Measurements from ENCODE around the gene SLC4A11. TPM values are rescaled to one million over a fixed set of nuclear protein-coding genes. Genes with fewer than 3 reads are reported as not detected.

The SLC4A11 gene
- total RNA-seq, 2 donors from 2014 or later, result 3.8 to 12.4 TPM

DNA sequence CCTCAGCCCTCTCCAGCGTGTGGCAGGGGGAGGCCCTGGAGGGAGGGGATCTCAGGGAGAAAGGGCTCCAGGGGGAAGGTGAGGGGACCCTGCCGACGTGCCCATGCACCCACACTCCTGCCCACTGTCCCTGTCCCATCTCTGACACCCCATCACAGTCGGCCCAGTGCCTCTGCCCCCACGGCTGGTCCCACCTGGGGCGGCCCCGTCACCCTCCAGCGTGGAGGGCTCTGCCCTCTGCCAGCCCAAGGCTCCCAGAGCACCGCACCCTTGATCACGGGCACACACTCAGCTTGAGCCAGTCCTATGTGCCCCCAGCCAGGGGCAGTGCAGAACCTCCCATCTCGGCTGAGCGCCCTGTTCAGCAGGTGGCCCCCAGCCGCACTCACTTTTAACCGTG is 9.2 kb downstream of the SLC4A11 start:
- Histone ChIP-seq H3K9ac (ENCODE audit: extremely low read depth, low read length, poor library complexity, severe bottlenecking) (no peak overlapping the region), H3K27ac (ENCODE audit: low read depth, low read length) (no peak overlapping the region), H3K4me3 (ENCODE audit: low read length) (no peak overlapping the region), H3K27me3 (ENCODE audit: control insufficient read depth, insufficient read depth, low read length, poor library complexity, severe bottlenecking) (no peaks in the 10 kb centered on the region), H3K36me3 (ENCODE audit: control insufficient read depth, insufficient read depth, low read length) (peaks cover 4% of the 10 kb centered on the region), H3K9me3 (ENCODE audit: control insufficient read depth, low read length) (no peaks in the 10 kb centered on the region), H3K4me1 (ENCODE audit: control insufficient read depth, insufficient read depth, low read length) (no peaks in the 10 kb centered on the region)
- H3K27ac Mint-ChIP-seq, result no peak overlapping the region
- DNase-seq, result no peak
- H3K4me1 Mint-ChIP-seq, result no peaks in the 10 kb centered on the region
- no peaks in the 10 kb centered on the region for H3K9me3 Mint-ChIP-seq
- H3K36me3 Mint-ChIP-seq (ENCODE audit: low read depth), result peaks cover 9% of the 10 kb centered on the region
- 90 to 94% methylated on average over 2 to 14 of the region's 14 CpGs for WGBS, 2 experiments (ENCODE audit: insufficient coverage in 1 of 2, insufficient read length in 1 of 2)
- TF ChIP-seq CTCF (conservative IDR thresholded peaks at IDR 0.05), result no peak
- no peaks in the 10 kb centered on the region for H3K27me3 Mint-ChIP-seq (ENCODE audit: insufficient read depth)
- no peak overlapping the region for H3K4me3 Mint-ChIP-seq

- Histone ChIP-seq H3K9ac (ENCODE audit: extremely low read depth, low read length, poor library complexity, severe bottlenecking) (no peak overlapping the region), H3K4me3 (ENCODE audit: low read length) (no peak overlapping the region), H3K27me3 (ENCODE audit: control insufficient read depth, insufficient read depth, low read length, poor library complexity, severe bottlenecking) (no peaks in the 10 kb centered on the region), H3K9me3 (ENCODE audit: control insufficient read depth, low read length) (no peaks in the 10 kb centered on the region), H3K36me3 (ENCODE audit: control insufficient read depth, insufficient read depth, low read length) (peaks cover 5% of the 10 kb centered on the region), H3K4me1 (ENCODE audit: control insufficient read depth, insufficient read depth, low read length) (no peaks in the 10 kb centered on the region), H3K27ac (ENCODE audit: low read depth, low read length) (no peak overlapping the region)
- no peak overlapping the region for H3K27ac Mint-ChIP-seq
- H3K4me1 Mint-ChIP-seq, result no peaks in the 10 kb centered on the region
- no peaks in the 10 kb centered on the region for H3K9me3 Mint-ChIP-seq
- 93 to 98% methylated on average over 18 to 22 of the region's 22 CpGs for WGBS, 2 experiments (ENCODE audit: insufficient coverage in 1 of 2, insufficient read length in 1 of 2)
- H3K27me3 Mint-ChIP-seq (ENCODE audit: insufficient read depth), result no peaks in the 10 kb centered on the region
- TF ChIP-seq CTCF (conservative IDR thresholded peaks at IDR 0.05), result no peak
- H3K4me3 Mint-ChIP-seq, result no peak overlapping the region
- peaks cover 9% of the 10 kb centered on the region for H3K36me3 Mint-ChIP-seq (ENCODE audit: low read depth)
- DNase-seq, result no peak
These were observed 9.8 kb downstream of the SLC4A11 start for GRCh38 chr20:3229158-3229557.

GRCh38 chr20:3228750-3229032 is 10.3 kb downstream of the SLC4A11 start:
- no peak for TF ChIP-seq CTCF (conservative IDR thresholded peaks at IDR 0.05)
- WGBS, 2 experiments (ENCODE audit: insufficient coverage in 1 of 2, insufficient read length in 1 of 2), result 93 to 100% methylated on average over 5 to 11 of the region's 11 CpGs
- H3K9ac ChIP-seq (ENCODE audit: extremely low read depth, low read length, poor library complexity, severe bottlenecking), result no peak overlapping the region
- H3K4me3 ChIP-seq (ENCODE audit: low read length), result no peak overlapping the region
- H3K27ac ChIP-seq (ENCODE audit: low read depth, low read length), result no peak overlapping the region
- no peak for DNase-seq
- no peak overlapping the region for H3K4me3 Mint-ChIP-seq
- H3K9me3 ChIP-seq (ENCODE audit: control insufficient read depth, low read length), result no peaks in the 10 kb centered on the region
- no peaks in the 10 kb centered on the region for H3K27me3 Mint-ChIP-seq (ENCODE audit: insufficient read depth)
- H3K4me1 ChIP-seq (ENCODE audit: control insufficient read depth, insufficient read depth, low read length), result no peaks in the 10 kb centered on the region
- H3K4me1 Mint-ChIP-seq, result peaks cover 4% of the 10 kb centered on the region
- peaks cover 13% of the 10 kb centered on the region for H3K36me3 Mint-ChIP-seq (ENCODE audit: low read depth)
- H3K36me3 ChIP-seq (ENCODE audit: control insufficient read depth, insufficient read depth, low read length), result peaks cover 8% of the 10 kb centered on the region
- no peak overlapping the region for H3K27ac Mint-ChIP-seq
- no peaks in the 10 kb centered on the region for H3K27me3 ChIP-seq (ENCODE audit: control insufficient read depth, insufficient read depth, low read length, poor library complexity, severe bottlenecking)
- H3K9me3 Mint-ChIP-seq, result no peaks in the 10 kb centered on the region

All from endodermal cell (in vitro differentiated cells).